ENCODE data around the gene COA7.

DNA sequence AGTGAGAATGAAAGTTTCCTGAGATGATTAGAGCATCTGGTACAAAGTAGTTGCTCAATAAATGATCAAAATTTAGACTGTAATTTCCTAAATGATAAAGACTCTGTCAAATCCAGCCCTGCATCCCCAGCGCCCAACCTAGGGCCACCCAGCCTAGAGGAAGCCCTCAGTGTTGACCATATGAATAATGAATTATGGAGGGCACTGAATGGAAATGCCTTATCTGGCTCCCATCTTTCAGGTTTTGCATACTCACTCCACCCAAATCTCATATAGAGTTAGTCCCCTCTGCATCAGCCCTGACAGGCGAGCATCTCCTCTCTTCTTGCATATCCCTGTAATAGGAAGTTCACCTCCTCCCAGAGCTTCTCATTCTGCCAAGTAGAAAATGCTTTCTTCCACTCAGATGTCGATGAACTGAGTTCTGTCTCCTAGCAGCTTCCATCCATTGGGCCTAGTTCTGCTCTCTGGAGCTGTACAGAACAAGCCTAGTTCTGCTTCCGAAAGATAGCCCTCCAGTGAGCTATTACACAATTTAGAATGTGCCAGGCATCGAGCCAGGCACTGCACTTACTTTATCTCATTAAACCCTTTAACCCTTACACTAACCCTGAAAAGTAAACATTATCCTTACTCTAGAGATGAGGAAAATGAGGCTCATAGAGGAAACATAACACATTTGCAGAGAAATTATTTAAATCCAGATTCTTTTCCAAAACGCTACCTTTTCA is 20.9 kb downstream of the COA7 start:
- TF ChIP-seq, protein P1, sequence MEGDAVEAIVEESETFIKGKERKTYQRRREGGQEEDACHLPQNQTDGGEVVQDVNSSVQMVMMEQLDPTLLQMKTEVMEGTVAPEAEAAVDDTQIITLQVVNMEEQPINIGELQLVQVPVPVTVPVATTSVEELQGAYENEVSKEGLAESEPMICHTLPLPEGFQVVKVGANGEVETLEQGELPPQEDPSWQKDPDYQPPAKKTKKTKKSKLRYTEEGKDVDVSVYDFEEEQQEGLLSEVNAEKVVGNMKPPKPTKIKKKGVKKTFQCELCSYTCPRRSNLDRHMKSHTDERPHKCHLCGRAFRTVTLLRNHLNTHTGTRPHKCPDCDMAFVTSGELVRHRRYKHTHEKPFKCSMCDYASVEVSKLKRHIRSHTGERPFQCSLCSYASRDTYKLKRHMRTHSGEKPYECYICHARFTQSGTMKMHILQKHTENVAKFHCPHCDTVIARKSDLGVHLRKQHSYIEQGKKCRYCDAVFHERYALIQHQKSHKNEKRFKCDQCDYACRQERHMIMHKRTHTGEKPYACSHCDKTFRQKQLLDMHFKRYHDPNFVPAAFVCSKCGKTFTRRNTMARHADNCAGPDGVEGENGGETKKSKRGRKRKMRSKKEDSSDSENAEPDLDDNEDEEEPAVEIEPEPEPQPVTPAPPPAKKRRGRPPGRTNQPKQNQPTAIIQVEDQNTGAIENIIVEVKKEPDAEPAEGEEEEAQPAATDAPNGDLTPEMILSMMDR (IDR thresholded peaks at IDR 0.05) = no peak
- TF ChIP-seq POLR2A (IDR thresholded peaks at IDR 0.05) = no peak

All from Peyer's patch (tissue), 4 donors.